Neural progenitor cell (in vitro differentiated cells): ENCODE results near the gene ASCL5. TPM values are rescaled to one million over a fixed set of nuclear protein-coding genes. Genes with fewer than 3 reads are reported as not detected.

Experiments
- DNase-seq: peaks from one replicate; pipeline ENCODE4 v3.0.0-alpha.2; 2016; ENCODE audit warnings: low spot score
- H2AFZ ChIP-seq: fragments of 200-600 bp; sonication (generic); replicated peaks from 2 replicates; pipeline ENCODE4 v1.6.1; 2016; ENCODE audit warnings: antibody characterized with exemption
- H3F3A ChIP-seq: fragments of 200-600 bp; sonication (generic); 2 replicates; pipeline ENCODE4 v1.6.1; 2016; ENCODE audit warnings: antibody characterized with exemption, low read depth
- H3K27ac ChIP-seq: fragments of 200-600 bp; sonication (generic); 2 replicates; pipeline ENCODE4 v1.5.1; 2016; ENCODE audit warnings: mild to moderate bottlenecking
- H3K27me3 ChIP-seq: fragments of 200-600 bp; sonication (generic); 2 replicates; pipeline ENCODE4 v1.6.1; 2016; ENCODE audit warnings: mild to moderate bottlenecking, moderate library complexity
- H3K36me3 ChIP-seq: fragments of 200-600 bp; sonication (generic); 2 replicates; pipeline ENCODE4 v1.5.1; 2016
- H3K4me1 ChIP-seq: fragments of 200-600 bp; sonication (generic); 2 replicates; pipeline ENCODE4 v1.6.1; 2016; ENCODE audit warnings: mixed run types
- H3K4me2 ChIP-seq: fragments of 200-600 bp; sonication (generic); 2 replicates; pipeline ENCODE4 v1.6.1; 2016
- H3K4me3 ChIP-seq: fragments of 200-600 bp; sonication (generic); 2 replicates; pipeline ENCODE4 v1.5.1; 2016
- H3K79me2 ChIP-seq: fragments of 200-600 bp; sonication (generic); 2 replicates; pipeline ENCODE4 v1.6.1; 2016; ENCODE audit warnings: low read depth
- H3K9ac ChIP-seq: fragments of 200-600 bp; sonication (generic); 2 replicates; pipeline ENCODE4 v1.6.1; 2016
- H3K9me3 ChIP-seq: fragments of 200-600 bp; sonication (generic); 2 replicates; pipeline ENCODE4 v1.5.1; 2016; ENCODE audit warnings: low read depth
- H4K20me1 ChIP-seq: fragments of 200-600 bp; sonication (generic); 2 replicates; pipeline ENCODE4 v1.6.1; 2016; ENCODE audit warnings: low read depth
- H3K27ac Mint-ChIP-seq: 3 replicates; pipeline ENCODE4 v1.8.0; 2021; ENCODE audit warnings: mixed read lengths
- H3K27me3 Mint-ChIP-seq: 2 replicates; pipeline ENCODE4 v1.8.0; 2022; ENCODE audit warnings: low read depth, mild to moderate bottlenecking, inconsistent platforms, moderate library complexity, mixed read lengths; ENCODE audit not compliant: insufficient read depth
- H3K36me3 Mint-ChIP-seq: 3 replicates; pipeline ENCODE4 v1.8.0; 2021; ENCODE audit warnings: mixed read lengths
- H3K4me1 Mint-ChIP-seq: 3 replicates; pipeline ENCODE4 v1.8.0; 2021; ENCODE audit warnings: mixed read lengths
- H3K4me3 Mint-ChIP-seq: 3 replicates; pipeline ENCODE4 v1.8.0; 2021; ENCODE audit warnings: mild to moderate bottlenecking, moderate library complexity, mixed read lengths
- H3K9me3 Mint-ChIP-seq: 3 replicates; pipeline ENCODE4 v1.8.0; 2020; ENCODE audit warnings: mixed read lengths
- CTCF ChIP-seq: fragments of 200-600 bp; sonication (generic); IDR thresholded peaks from 2 replicates; pipeline ENCODE4 v1.5.1; 2017; ENCODE audit warnings: antibody characterized with exemption, mild to moderate bottlenecking
- EZH2 ChIP-seq: fragments of 200-600 bp; sonication (generic); IDR thresholded peaks from 2 replicates; pipeline ENCODE4 v1.6.1; 2017; ENCODE audit warnings: antibody characterized with exemption, mild to moderate bottlenecking, moderate library complexity
- EZH2phosphoT487 ChIP-seq: fragments of 200-600 bp; sonication (generic); IDR thresholded peaks from 2 replicates; pipeline ENCODE4 v1.6.1; 2017; ENCODE audit warnings: antibody characterized with exemption
- total RNA-seq: library from RNA; depleted of rRNA; stranded (reverse); fragments of >200 nt; gene quantifications from 2 replicates; pipeline ENCODE4 v1.2.3, GENCODE V29; 2015; ENCODE audit warnings: low replicate concordance

The ASCL5 gene
- total RNA-seq, 1 donor from 2014 or later, result not detected

- no peaks in the 10 kb centered on the region for H4K20me1 ChIP-seq
- no peak overlapping the region for H2AFZ ChIP-seq
- no peak overlapping the region for H3K27ac ChIP-seq
- Mint-ChIP-seq H3K27me3 (peaks cover 2% of the 10 kb centered on the region), H3K36me3 (no peaks in the 10 kb centered on the region), H3K4me1 (peaks cover 74% of the 10 kb centered on the region), H3K9me3 (no peaks in the 10 kb centered on the region), H3K4me3 (no peak overlapping the region), H3K27ac (no peak overlapping the region)
- DNase-seq, result no peak
- peaks cover 17% of the 10 kb centered on the region for H3K4me1 ChIP-seq
- peaks cover 12% of the 10 kb centered on the region for H3F3A ChIP-seq
- no peak overlapping the region for H3K4me3 ChIP-seq
- H3K27me3 ChIP-seq, result no peaks in the 10 kb centered on the region
- H3K9ac ChIP-seq, result no peak overlapping the region
- no peak for TF ChIP-seq EZH2
- no peak for TF ChIP-seq EZH2phosphoT487
- no peak for TF ChIP-seq CTCF
- no peaks in the 10 kb centered on the region for H3K9me3 ChIP-seq
- no peak overlapping the region for H3K4me2 ChIP-seq
- H3K79me2 ChIP-seq, result no peaks in the 10 kb centered on the region
- no peaks in the 10 kb centered on the region for H3K36me3 ChIP-seq
Observed at GRCh38 chr1:201093962-201094361, 33.0 kb downstream of the ASCL5 start.

- Histone ChIP-seq H3K27ac (no peak overlapping the region), H3F3A (peaks cover 12% of the 10 kb centered on the region), H3K79me2 (no peaks in the 10 kb centered on the region), H2AFZ (no peak overlapping the region), H3K4me3 (no peak overlapping the region), H3K4me1 (peaks cover 15% of the 10 kb centered on the region), H4K20me1 (no peaks in the 10 kb centered on the region), H3K36me3 (no peaks in the 10 kb centered on the region), H3K9me3 (no peaks in the 10 kb centered on the region), H3K9ac (no peak overlapping the region), H3K4me2 (no peak overlapping the region), H3K27me3 (no peaks in the 10 kb centered on the region)
- Mint-ChIP-seq H3K9me3 (no peaks in the 10 kb centered on the region), H3K4me1 (peaks cover 75% of the 10 kb centered on the region), H3K27ac (no peak overlapping the region), H3K4me3 (no peak overlapping the region), H3K36me3 (no peaks in the 10 kb centered on the region), H3K27me3 (peaks cover 3% of the 10 kb centered on the region)
- no peak for DNase-seq
- no peak for TF ChIP-seq CTCF
- TF ChIP-seq EZH2phosphoT487, result no peak
- TF ChIP-seq EZH2, result no peak
Observed at GRCh38 chr1:201093561-201093960, 33.4 kb downstream of the ASCL5 start.

- peaks cover 76% of the 10 kb centered on the region for H3K4me1 Mint-ChIP-seq
- TF ChIP-seq EZH2phosphoT487 (no peak), CTCF (no peak), EZH2 (no peak)
- peaks cover 15% of the 10 kb centered on the region for H3K4me1 ChIP-seq
- peaks cover 12% of the 10 kb centered on the region for H3F3A ChIP-seq
- H3K4me3 Mint-ChIP-seq, result no peak overlapping the region
- no peaks in the 10 kb centered on the region for H3K27me3 ChIP-seq
- H3K9me3 Mint-ChIP-seq, result no peaks in the 10 kb centered on the region
- peaks cover 5% of the 10 kb centered on the region for H3K27me3 Mint-ChIP-seq
- H2AFZ ChIP-seq, result no peak overlapping the region
- no peaks in the 10 kb centered on the region for H3K36me3 ChIP-seq
- H3K4me3 ChIP-seq, result no peak overlapping the region
- DNase-seq, result no peak
- H3K4me2 ChIP-seq, result no peak overlapping the region
- H3K27ac ChIP-seq, result no peak overlapping the region
- no peaks in the 10 kb centered on the region for H3K79me2 ChIP-seq
- no peaks in the 10 kb centered on the region for H4K20me1 ChIP-seq
- no peaks in the 10 kb centered on the region for H3K9me3 ChIP-seq
- no peak overlapping the region for H3K9ac ChIP-seq
- H3K36me3 Mint-ChIP-seq, result no peaks in the 10 kb centered on the region
- no peak overlapping the region for H3K27ac Mint-ChIP-seq
Observed at GRCh38 chr1:201092738-201093137, 34.2 kb downstream of the ASCL5 start.
